HG02642 (cell line): Measurements from ENCODE around the gene TREH.
A peak's percentile ranks its signal among the peaks of the same experiment; 100 is the strongest.
"Not testable (repeated sequence)": the region's sequence is repeated elsewhere in the genome, so short reads cannot be mapped to it uniquely, and the experiment has no call there.

Source experiments
- ATAC-seq: cut with Tn5 transposase; IDR thresholded peaks from one replicate; pipeline ENCODE4 v1.9.1; 2021; ENCODE audit warnings: mild to moderate bottlenecking; ENCODE audit not compliant: unreplicated experiment, poor library complexity

TREH gene

GRCh38 chr11:118699506-118700220 lies 20.2 kb upstream of the TREH start:
- no peak for ATAC-seq

GRCh38 chr11:118697346-118697745 lies 17.9 kb upstream of the TREH start:
- no peak for ATAC-seq

- ATAC-seq, result no peak
Measured at GRCh38 chr11:118696673-118697226, 17.3 kb upstream of the TREH start.

- ATAC-seq, result no peak
Measured at GRCh38 chr11:118694771-118695170, 15.3 kb upstream of the TREH start.

GRCh38 chr11:118694185-118694584 lies 14.7 kb upstream of the TREH start:
- ATAC-seq, result no peak

GRCh38 chr11:118691926-118692830 lies 12.7 kb upstream of the TREH start:
- ATAC-seq, result no peak

- no peak for ATAC-seq
Measured at GRCh38 chr11:118690553-118691304, 11.3 kb upstream of the TREH start.

GRCh38 chr11:118689852-118690552 lies 10.6 kb upstream of the TREH start:
- peak; percentile 78 for ATAC-seq

- no peak for ATAC-seq
Measured at GRCh38 chr11:118689503-118689851, 10.0 kb upstream of the TREH start.

GRCh38 chr11:118688851-118689502 lies 9.5 kb upstream of the TREH start:
- ATAC-seq, result no peak

GRCh38 chr11:118688339-118688738 lies 8.9 kb upstream of the TREH start:
- ATAC-seq, result not testable (repeated sequence)

- no peak for ATAC-seq
Measured at GRCh38 chr11:118687906-118688305, 8.5 kb upstream of the TREH start.

GRCh38 chr11:118684187-118684586 lies 4.7 kb upstream of the TREH start:
- ATAC-seq, result no peak

- not testable (repeated sequence) for ATAC-seq
Measured at GRCh38 chr11:118682939-118683338, 3.5 kb upstream of the TREH start.

- ATAC-seq, result no peak
Measured at GRCh38 chr11:118682372-118682771, 2.9 kb upstream of the TREH start.

- ATAC-seq, result not testable (repeated sequence)
Measured at GRCh38 chr11:118678908-118679307, 542 bp downstream of the TREH start.

GRCh38 chr11:118677977-118678376 lies 1.5 kb downstream of the TREH start:
- ATAC-seq, result no peak

GRCh38 chr11:118674082-118674435 lies 5.4 kb downstream of the TREH start:
- no peak for ATAC-seq

GRCh38 chr11:118673361-118674081 lies 5.9 kb downstream of the TREH start:
- no peak for ATAC-seq
